Activated CD8-positive, alpha-beta memory T cell treated with anti-CD3 and anti-CD28 coated beads, Interleukin-2, amount 50 U/mL, for 1 hour (primary cell): ENCODE data around the gene TPRN.

ENCODE experiments used
- DNase-seq: peaks from one replicate; pipeline ENCODE4 v3.0.0-alpha.2; 2020; ENCODE audit errors: extremely low read depth

Gene TPRN

DNA sequence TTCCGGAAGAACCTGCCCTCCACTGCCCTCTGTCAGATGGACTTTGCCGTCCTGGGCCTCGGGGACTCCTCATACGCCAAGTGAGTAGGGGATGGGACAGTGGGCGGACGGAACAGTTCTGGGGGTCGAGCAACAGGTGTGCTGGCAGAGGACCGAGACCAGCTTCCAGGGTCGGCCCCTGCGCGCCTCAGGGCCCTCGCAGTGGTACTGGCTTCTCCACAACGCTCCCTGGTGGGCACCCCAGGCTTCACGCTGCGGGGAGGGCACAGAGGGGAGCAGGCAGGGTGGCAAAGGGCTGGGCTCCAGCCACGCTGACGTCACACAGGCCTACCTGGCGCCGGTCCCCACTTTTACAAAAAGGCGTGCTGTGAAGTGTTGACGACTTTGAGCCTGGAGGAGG lies 12.0 kb upstream of the TPRN start:
- no peak for DNase-seq

DNA sequence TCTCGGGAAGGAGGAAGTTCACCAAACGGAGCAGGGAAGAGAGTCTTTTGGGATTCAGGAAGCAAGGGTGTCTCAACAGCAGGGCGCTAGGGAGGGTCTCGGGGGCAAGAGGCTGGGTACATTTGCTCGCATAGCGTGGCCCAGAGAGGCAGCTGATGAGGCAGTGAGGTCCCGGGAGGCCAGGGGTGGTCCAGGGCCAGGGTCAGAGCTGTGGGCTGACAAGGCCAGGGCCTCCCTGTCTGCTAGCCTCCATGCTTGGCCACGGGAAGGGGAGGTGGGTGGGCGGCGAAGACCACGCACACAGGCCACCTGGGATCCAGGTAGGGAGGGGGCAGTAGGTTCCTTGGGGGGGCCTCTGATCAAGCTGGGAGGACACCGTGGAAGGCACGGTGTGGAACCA lies 11.0 kb upstream of the TPRN start:
- no peak for DNase-seq

DNA sequence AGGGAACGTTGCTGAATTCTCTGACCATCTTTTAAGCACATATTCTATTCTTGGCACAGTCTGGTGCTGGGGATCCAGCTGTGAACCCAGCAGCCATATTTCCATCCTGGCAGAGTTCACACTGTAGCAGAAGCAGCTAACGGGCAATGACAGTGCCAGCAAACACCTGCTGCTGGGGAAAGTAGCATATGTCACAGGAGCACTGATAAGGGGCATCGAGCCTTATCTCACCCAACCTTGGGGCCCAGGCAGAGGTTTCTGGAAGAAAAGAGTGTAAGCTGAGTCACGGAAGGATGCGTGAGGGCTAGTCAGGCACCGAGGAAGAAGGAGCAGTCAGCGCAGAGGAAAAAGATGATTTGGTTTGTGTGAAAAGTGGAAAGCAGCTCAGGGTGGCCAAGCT lies 6.1 kb upstream of the TPRN start:
- DNase-seq: no peak

DNA sequence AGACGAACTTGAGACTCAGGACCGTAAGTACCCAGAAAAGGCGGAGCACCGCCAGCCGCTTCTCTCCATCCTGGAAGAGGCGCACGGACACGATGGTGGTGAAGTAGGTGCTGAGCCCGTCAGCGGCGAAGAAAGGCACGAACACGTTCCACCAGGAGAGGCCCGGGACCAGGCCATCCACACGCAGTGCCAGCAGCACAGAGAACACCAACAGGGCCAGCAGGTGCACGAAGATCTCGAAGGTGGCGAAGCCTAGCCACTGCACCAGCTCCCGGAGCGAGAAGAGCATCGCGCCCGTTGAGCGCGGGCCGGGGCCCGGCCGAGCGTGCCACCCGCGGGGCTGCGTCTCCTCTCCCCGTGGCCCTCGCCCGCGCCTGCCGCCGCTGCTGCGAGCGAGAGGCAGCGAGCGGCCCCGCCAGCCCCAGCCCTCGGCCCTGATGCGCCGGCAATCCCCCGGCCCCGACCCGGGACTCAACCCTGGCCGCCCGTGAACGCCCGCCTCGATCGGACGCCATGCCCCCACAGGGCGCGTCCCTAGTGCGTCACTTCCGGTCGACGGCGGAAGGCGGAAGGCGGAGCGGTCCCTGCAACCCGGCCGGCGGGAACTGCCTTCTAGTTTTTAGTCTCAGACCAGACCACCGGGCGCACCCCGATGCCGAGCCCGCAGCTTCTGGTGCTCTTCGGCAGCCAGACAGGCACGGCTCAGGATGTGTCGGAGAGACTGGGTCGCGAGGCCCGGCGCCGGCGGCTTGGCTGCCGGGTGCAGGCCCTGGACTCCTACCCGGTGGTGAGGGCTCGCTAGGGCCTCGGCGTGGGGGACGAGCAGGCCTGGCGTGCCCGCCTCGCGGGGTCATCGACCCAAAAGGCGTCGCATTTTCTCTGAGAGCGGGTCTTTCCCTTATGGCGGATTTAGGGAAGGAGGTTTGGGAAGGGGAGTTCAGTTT lies 4.9 kb upstream of the TPRN start, which contains the start of the genes NDOR1 and TMEM203:
Gene NDOR1 (plus strand): TSS at position 575 of the 944 bp plus-strand sequence. CDS start 78 bp downstream, at position 653.
Gene TMEM203 (minus strand): TSS at position 523 of the 944 bp plus-strand sequence. CDS start 234 bp downstream, at position 289.
- DNase-seq: peak; percentile 76

DNA sequence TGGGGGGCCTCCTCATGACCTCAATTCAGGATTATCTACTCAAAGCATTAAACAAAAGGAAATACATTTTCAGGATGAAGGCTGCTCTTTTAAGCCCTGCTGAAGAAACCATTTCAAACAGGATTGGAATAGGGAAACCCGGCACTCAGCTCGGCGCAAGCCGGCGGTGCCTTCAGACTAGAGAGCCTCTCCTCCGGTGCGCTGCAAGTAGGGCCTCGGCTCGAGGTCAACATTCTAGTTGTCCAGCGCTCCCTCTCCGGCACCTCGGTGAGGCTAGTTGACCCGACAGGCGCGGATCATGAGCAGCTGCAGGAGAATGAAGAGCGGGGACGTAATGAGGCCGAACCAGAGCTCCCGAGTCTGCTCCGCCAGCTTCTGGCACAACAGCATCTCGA lies 4.2 kb upstream of the TPRN start:
- DNase-seq: no peak

DNA sequence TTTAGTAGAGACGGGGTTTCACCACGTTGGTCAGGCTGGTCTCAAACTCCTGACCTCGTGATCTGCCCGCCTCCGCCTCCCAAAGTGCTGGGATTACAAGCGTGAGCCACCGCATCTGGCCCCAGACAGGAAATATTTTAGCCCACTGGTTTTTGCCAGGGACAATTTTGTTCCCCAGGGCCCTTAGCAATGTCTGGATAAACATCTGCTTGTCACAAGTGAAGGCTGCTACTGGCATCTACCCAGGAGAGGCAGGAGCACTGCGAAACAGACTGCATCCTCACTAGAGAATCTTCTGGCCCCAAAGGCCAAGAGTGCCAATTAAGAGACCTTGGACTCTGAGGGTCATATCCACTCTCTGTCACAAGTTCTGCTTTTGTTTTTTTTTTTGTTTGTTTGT lies 2.4 kb upstream of the TPRN start:
- DNase-seq: no peak

DNA sequence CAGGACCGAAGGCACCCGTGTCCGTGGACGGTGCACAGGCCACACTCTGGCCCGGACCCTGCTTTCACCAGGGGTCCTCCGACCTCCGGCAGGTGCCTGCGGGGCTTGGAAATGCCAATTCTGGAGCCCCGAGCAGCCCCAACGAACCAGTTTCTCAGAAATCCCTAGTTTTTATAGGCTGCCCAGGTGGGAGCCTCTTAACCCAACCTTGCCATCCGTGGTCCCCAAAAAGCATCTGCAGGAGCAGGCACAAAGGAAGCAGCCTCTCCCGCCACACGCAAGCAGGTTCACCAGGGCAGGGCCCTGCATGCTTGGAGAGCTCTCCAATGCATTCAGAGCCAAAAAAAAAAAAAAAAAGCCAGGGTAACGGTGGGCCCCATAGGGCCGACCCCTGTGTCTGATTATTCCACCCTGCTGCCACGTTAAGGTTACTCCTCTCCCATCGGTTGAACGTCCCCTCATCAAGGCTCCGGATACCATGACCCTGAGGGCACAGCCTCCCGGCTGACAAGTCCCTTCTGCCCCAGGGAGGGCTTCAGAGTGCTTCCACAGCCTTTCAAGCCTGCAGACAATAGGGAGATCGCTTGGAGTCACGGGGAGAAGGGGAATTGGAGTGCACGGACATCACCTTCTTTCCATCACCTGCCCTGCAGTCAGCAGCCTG lies 796 bp upstream of the TPRN start:
- DNase-seq: no peak

DNA sequence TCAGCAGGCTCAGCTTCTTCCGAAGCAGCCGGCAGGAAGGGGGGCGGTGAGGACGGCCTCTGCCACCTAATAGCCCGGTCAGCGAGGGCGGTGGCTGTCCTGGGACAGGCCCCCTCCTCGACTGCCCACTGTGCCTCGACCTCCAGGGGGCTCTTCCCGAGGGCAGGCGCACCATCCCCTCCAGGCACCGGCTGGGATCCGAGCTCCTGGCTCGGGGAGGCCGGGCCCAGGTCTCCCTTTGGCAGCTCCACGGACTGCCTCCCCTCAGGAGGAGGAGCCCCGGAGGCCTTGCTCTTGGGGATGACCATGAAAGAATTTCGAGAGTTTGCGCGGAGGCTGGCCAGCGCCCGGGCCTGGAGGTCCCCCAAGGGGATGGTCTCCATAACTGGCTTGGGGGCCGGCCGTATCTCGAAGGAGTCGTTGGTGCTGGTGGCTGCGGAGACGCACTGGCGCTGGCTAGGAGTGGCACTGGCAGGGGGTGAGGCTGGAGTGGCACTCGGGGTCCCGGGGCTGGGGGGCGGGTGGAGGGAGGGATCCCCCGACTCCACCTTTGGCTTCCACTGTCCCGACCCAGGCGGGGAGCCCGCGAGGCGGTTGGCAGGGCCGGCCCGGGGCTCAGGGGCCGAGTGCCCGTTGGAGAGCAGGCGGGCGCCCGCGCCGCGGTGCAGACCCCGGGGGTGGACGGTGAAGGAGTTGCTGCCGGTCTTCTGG lies 975 bp downstream of the TPRN start:
- DNase-seq: no peak

DNA sequence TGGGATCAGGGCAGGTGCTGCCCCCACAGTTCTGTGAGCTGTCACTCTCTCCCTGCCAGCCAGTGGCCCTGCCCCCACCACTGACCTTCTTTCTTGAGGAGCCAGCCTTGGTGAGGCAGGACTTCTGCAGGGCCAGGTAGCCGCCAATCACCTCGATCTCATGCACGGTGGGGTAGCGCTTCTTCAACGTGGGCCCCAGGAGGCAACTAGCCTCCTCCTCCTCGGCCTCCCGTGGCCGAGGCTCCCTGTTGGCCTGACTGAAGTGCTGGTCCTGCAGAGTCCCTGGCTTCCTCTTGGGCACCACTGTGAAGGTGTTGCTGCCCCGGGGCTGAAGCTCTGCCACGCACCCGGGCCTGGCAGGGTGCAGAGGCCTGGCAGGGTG lies 1.6 kb downstream of the TPRN start:
- no peak for DNase-seq

DNA sequence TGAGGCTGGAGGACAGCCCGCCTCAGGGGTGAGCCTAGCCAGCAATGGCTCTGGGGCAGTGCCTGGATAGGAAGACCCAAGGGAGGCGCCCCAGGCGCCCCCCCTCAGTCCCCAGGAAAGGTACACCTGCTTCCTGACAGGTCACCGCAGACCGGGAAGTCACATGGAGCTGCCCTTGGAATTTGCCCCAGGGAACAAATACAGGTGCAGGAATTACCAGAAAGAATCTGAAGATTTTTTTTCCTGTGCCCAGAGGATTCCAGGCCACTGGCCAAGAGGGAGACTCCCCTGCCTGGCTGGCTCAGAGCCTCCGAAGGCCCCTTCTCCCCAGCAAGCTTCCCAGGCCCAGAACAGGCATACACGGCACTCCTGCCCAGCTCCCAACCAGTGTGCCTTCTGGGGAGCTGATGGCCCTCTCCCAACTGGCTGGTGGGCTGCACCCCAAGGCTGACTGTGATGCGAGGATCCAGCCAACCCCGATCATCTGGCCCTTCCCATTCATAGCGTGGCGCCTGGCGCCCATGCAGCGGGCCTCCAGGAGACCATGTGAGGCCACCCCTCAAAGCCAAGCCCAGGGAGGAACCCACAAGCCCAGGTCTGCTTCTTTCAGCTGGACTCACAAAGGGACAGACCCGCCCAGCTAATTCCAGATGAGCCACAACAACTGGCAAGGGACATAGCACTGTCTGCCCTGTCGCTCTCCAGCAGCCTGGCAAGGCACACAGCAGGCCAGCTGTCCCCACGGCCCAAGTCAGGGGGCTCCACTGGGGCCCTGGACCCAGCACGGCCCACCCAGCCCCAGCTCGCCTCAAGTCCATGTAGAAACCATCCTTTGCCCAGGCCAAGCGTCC lies 2.3 kb downstream of the TPRN start:
- no peak for DNase-seq

DNA sequence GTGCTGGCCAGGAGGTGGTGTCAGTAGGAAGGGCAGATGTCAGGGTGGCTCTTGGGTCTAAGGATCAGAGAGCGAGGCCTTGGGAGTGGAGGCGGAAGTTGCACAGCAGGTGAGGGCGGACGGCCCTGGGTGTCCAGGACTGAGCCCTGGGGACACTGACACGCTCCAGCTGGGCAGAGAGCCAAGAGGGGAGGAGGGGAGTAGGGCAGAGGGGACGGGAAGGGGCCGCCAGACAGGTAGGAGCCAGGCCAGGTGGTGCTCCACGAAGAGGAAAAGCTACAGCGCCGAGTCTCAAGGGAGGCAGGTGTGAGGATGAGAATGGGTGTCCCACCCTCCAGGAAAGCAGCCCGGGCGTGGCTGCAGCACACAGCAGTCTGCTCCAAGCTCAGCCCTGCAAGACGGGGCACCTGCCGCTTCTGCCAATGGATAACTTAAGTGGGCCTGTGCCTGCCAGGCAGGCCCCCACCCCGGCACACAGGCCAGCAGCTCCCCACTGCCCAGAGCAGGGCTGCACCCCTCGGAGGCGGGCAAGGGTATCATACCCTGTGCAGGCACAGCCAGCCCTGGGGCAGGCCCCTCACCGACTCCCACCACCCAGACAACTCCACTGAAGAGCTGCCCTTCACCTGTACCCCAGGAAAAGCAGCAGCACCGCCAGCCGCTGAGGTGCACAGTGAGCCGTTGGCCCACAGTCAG lies 4.9 kb downstream of the TPRN start:
- no peak for DNase-seq

DNA sequence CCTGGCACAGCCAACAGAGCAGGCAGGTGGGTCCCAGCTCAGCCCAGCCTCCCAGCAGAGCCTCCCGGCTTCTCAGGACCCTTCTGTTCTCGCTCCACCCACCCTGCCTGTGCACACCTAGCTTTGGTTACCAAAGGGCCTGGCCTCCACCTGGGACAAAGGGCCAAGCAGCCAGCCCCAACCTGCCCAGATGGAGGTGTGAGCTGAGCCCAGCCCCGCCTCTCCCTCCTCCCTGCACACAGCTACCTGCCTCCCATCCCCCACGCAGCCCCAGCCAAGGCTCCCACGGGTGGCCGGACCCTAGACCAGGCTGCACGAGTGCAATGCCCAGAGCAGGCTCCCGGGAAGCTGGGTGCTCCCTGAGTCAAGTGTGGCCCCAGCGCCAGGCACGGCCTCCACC lies 5.6 kb downstream of the TPRN start:
- DNase-seq: no peak

DNA sequence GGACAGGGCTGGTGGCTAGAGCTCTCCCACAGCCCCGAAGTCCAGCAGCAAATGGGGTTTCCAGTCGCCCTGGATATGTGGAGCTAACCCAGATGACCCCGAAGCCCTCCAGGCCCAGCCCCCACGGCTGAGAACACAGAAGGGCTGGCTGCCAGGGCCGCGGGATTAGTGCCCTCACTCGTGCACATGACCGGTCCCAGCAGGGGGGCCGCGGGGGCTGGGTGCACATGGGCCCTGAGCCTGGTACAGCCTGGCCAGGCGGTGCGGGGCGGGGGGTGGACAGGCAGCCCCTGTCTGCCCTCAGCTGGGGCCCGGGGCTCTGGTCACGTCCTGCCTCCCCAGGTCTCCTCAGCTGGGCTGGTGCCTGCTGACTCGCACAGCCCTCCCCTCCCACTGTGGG lies 6.2 kb downstream of the TPRN start:
- DNase-seq: no peak

DNA sequence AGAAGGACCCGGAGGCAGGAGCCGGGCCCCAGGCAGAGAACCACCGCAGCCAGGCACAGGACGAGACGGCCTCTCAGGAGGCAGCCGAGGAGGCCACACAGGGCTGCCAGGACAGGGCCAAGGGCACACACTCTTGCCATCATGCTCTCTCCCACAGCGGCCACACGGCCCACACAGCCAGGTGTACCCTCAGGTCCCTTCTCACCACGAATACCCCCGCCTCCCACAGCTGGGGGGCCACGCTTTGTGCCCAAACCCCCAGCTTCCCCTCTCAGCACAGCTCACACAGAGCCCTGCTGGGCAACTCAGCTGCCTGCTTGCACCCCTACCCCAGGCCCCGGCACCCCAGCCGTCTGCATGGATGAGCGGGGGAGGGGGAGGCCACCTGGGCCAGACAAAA lies 6.8 kb downstream of the TPRN start:
- no peak for DNase-seq

DNA sequence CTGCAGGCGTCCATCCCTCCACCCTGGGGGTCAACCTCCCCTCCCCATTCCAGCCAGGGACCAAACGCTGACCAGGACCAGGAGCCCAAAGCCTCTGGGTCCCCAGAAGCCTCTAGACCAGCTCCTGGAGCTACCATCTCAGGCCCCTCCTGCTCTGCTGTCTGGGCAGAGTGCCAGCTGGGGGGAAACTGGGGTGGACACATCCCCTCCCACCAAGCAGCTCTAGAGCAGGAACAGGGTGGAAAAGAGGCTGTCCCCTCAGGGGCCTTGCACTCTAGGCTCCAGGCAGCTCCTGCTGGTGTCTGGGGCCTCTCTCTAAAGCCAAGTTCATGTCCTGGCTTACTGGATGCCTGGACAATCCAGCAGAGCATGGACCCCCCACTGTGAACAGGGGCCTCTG lies 7.7 kb downstream of the TPRN start:
- DNase-seq: no peak

DNA sequence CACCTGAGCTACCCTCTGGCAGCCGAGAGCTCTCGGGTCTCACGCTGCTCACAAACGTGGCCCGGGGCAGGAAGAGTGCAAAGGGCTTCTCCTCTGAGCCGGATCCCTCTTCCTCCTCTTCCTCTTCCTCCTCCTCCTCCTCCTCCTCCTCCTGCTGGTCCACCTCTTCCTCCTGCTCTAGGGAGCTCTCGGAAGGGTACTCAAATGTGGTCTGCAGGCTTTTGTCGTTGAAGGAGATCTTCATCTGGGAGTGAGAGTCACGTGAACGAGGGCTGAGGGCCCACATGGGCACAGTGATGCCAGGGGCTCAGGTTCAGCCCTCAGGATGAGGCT lies 8.1 kb downstream of the TPRN start:
- DNase-seq: no peak

DNA sequence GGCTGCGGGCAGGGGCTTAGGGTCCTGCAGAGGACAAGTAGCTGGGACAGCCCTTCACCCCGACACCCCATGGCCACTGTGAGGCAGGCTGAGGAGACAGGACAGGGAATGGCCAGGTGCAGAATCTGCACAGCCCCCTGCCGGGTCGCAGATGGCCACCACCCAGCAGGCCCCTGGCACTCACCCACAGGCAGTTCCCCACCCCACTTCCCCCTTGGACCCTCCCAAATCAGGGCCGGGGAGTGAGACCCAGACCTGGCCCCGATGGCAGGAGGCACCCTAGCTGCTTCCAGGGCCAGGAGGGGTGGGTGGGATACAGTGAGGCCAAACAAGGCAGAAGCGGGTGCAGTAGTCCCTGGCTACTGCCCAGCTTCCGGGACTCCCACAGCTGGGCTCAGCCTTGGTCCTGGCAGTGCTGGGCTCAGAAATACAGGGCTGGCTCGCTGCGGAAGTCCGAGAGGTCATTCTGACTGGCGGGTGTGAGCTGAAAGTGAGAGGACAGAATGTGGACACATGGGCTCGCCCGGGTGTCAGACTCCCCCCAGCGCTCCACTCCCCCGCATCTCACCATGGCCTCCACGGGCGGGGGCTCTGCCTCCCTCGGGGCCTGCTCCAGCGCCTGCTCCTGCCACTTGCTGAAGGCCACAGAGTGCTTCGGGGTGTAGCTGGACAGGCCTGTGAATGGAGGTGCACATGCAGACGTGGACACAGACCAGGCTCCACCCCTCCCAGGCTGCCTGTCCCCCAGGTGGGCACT lies 8.7 kb downstream of the TPRN start:
- DNase-seq: no peak

DNA sequence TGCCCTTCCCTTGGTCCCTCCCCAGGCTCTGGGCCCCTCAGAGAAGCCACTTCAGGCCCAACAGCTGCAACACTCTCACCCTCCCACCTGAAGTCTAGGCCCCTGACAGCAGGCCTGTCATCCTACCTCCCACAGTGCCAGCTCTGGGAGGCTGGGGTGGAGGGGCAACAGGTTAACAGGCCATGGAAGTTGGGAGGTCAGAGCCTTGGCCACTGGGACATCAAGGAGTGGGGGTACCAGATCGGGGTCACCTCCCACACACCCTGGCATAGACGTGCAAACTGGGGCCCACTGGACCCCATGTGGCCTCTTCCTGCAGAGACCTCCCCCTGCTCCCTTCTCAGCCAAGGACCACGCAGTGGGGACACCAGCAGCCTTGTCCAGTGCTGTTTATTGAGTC lies 9.3 kb downstream of the TPRN start:
- no peak for DNase-seq

DNA sequence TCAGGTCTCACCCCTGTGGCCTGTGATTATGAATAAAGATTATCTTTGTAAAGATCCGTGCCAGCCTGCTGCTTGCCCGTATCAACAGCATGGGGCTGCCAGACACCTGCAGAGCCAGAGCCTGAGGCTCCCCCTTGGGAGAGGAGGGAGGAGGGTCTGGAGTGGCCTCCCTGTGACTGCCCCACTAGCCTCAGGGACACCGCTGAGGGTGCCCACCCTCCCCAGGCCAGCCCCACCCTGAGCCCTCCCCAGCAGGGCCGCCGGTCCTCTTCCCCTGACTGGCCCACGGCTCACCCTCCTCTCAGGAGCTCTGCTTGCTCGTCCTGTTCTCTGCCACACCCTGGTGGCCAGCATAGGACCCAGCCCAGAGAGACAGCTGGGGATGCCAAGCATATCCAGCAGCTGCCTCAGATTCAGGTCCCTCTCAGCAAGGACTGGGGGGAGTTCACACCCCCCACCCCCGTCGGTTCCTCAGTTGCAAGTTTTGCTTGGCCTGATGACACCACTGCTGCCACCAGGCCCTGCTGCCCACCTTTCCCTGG lies 10.2 kb downstream of the TPRN start:
- no peak for DNase-seq
